Colonic mucosa (tissue), 4 donors: ENCODE measurements around the gene PARD3B. TPM values are rescaled to one million over a fixed set of nuclear protein-coding genes. Genes with fewer than 3 reads are reported as not detected.

ENCODE experiments used
- DNase-seq: peaks from one replicate; pipeline ENCODE4 v3.0.0-alpha.2; 2020
- H3K27ac ChIP-seq: fragments of 200-600 bp; one replicate; pipeline ENCODE4 v1.8.0; 2021
- H3K27me3 ChIP-seq: fragments of 200-600 bp; one replicate; pipeline ENCODE4 v1.8.0; 2021
- H3K36me3 ChIP-seq: fragments of 200-600 bp; one replicate; pipeline ENCODE4 v1.8.0; 2021
- H3K4me1 ChIP-seq: fragments of 200-600 bp; one replicate; pipeline ENCODE4 v1.8.0; 2021; ENCODE audit warnings: mild to moderate bottlenecking
- H3K4me3 ChIP-seq: fragments of 200-600 bp; one replicate; pipeline ENCODE4 v1.8.0; 2021
- H3K9ac ChIP-seq, 2 donors: one replicate each; pipeline ENCODE4 v1.7.0; 2013; ENCODE audit warnings: control low read depth in 2 of 2, low read depth in 2 of 2, low read length in 2 of 2
- H3K9me3 ChIP-seq: fragments of 200-600 bp; one replicate; pipeline ENCODE4 v1.8.0; 2021
- intact Hi-C: fragments of 100-400 bp; cut with DNase I; formaldehyde crosslinking; loops from one replicate; pipeline ENCODE4 v1.14.1; 2022
- total RNA-seq, 2 donors: library from RNA; stranded (reverse); fragmentation: NEBNext Ultra II Directional in 1 of 2; extraction: Animal tissue kit (Norgen Biotek cat#: 25700) in 1 of 2; gene quantifications; one replicate each; pipeline ENCODE4 v1.2.1, GENCODE V29; 2021
- TF ChIP-seq, protein P1 (sequence below): fragments of 200-600 bp; IDR thresholded peaks from one replicate; pipeline ENCODE4 v1.8.0; 2022; ENCODE audit warnings: antibody characterized with exemption, mild to moderate bottlenecking
- donor health status: healthy.
- donor health status: DM: no; HTN: no; CAD: no.
- donor health status: DM: no; HTN: no; CAD: no.

PARD3B gene
- total RNA-seq, 2 donors from 2014 or later: 20.0 to 24.2 TPM

GRCh38 chr2:204771721-204772120 lies 226.4 kb downstream of the PARD3B start:
- H3K9me3 ChIP-seq: no peaks in the 10 kb centered on the region
- H3K27me3 ChIP-seq: no peaks in the 10 kb centered on the region
- no peaks in the 10 kb centered on the region for H3K4me1 ChIP-seq
- no peak overlapping the region for H3K27ac ChIP-seq
- no peak for DNase-seq
- no peak overlapping the region for H3K4me3 ChIP-seq
- TF ChIP-seq, protein P1, sequence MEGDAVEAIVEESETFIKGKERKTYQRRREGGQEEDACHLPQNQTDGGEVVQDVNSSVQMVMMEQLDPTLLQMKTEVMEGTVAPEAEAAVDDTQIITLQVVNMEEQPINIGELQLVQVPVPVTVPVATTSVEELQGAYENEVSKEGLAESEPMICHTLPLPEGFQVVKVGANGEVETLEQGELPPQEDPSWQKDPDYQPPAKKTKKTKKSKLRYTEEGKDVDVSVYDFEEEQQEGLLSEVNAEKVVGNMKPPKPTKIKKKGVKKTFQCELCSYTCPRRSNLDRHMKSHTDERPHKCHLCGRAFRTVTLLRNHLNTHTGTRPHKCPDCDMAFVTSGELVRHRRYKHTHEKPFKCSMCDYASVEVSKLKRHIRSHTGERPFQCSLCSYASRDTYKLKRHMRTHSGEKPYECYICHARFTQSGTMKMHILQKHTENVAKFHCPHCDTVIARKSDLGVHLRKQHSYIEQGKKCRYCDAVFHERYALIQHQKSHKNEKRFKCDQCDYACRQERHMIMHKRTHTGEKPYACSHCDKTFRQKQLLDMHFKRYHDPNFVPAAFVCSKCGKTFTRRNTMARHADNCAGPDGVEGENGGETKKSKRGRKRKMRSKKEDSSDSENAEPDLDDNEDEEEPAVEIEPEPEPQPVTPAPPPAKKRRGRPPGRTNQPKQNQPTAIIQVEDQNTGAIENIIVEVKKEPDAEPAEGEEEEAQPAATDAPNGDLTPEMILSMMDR: no peak
- H3K9ac ChIP-seq: no peak overlapping the region
- intact Hi-C loops: no loop called here
- no peaks in the 10 kb centered on the region for H3K36me3 ChIP-seq

DNA sequence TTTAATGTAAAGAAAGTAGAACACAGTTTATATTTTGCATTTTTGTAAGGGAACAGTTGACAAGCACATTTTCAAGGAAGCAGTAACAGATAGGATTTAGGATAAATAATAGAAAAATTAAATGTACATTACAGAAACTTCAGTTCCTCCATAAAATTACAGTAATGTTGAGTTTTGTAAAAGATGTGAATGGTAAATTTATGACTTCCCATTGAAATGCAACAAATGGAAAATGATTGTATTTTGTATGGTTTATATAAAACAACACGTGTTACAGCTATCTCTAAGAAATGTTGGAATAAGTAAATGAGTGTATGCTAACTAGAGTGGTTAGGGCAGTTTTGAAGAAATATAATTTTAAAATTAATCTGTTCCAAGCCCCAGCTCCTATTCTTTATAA lies 227.3 kb downstream of the PARD3B start:
- intact Hi-C loops: no loop called here

DNA sequence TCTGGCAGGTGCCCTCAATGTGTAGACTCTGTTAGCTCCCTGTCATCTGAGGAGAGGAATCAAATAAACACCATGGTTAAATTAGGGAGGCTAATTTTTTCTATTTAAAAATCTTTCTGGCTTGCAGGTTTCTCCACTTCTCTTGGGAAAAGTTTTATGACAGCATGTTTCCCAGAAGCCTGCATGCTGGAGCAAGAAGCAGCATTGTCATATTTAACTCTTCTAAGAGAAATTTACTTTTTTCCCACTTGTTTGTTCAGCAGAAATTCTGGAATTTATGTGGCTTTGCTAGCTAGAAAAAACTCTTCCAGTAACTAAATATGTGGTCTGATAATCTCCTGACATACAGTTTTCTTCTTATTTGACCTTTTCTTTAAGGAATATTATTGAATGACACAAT lies 230.5 kb downstream of the PARD3B start:
- Histone ChIP-seq H3K4me3 (no peak overlapping the region), H3K4me1 (no peaks in the 10 kb centered on the region), H3K36me3 (no peaks in the 10 kb centered on the region), H3K27ac (no peak overlapping the region), H3K9ac (no peak overlapping the region), H3K27me3 (no peaks in the 10 kb centered on the region), H3K9me3 (no peaks in the 10 kb centered on the region)
- TF ChIP-seq, protein P1: no peak
- DNase-seq: no peak
- intact Hi-C loops: no loop called here

More for the DNA sequence above, 227.3 kb downstream of the PARD3B start:
- no peak overlapping the region for H3K27ac ChIP-seq
- no peaks in the 10 kb centered on the region for H3K27me3 ChIP-seq
- no peaks in the 10 kb centered on the region for H3K9me3 ChIP-seq
- H3K4me1 ChIP-seq: no peaks in the 10 kb centered on the region
- H3K9ac ChIP-seq: no peak overlapping the region
- DNase-seq: no peak
- no peak overlapping the region for H3K4me3 ChIP-seq
- TF ChIP-seq, protein P1: no peak
- no peaks in the 10 kb centered on the region for H3K36me3 ChIP-seq

DNA sequence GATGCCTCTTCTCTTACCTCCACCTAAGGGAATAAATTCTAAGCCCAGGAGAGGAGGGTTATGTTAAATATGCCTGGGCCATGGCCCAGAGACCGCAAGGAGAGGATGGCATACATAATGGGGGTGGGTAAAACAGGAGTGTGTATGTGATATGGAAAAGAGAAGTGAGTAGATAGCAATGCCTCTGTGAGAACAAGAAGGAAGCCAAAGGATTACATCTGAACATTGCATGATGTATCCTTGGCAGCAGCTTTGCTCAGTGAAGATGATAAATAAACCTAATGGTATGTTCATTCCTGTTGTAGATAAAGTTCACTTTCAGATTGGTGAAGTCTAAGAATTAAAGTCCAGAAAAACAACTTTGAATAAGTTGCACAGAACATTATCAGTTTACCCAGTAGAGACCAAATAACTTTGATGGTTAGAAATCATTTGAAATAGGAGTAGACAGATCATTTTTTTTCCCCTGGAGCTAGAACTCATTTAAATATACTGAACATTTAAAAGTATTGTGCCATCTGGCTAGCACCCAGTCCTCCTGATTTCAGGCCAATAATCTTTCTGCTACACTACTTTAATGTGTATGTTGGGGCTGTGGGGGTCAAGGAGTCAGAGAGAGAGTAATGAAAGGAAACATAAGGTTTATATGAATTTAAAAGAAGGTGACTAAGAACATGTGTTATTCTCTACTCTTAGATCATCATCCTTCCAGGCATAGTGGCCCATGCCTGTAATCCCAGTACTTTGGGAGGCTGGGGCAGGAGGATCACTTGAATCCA lies 231.7 kb downstream of the PARD3B start:
- TF ChIP-seq, protein P1: no peak
- no peaks in the 10 kb centered on the region for H3K36me3 ChIP-seq
- no peaks in the 10 kb centered on the region for H3K4me1 ChIP-seq
- H3K27me3 ChIP-seq: no peaks in the 10 kb centered on the region
- no peak for DNase-seq
- no peak overlapping the region for H3K4me3 ChIP-seq
- H3K27ac ChIP-seq: no peak overlapping the region
- H3K9ac ChIP-seq: no peak overlapping the region
- H3K9me3 ChIP-seq: no peaks in the 10 kb centered on the region
- intact Hi-C loops: no loop called here

DNA sequence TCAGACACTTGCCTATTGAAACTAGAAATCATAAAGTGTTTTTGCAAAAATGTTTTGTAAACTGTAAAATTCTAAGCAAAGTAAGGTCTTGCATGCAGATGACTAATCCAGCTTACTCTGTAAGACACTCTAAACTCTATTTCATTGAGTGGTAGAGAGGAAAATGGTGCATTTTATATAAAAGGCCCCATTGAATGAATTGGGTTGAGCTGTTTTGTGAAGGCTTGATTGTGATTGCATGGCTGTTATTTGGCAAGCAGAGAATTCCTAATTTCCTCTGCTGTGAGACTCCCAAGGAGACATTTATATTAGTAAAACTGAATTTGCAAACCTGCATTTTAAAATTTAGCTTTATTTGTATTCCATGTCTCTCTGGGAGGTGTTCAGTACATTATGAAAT lies 234.5 kb downstream of the PARD3B start:
- intact Hi-C loops: no loop called here

More for the DNA sequence above, 234.5 kb downstream of the PARD3B start:
- H3K9me3 ChIP-seq: no peaks in the 10 kb centered on the region
- TF ChIP-seq, protein P1: no peak
- H3K27ac ChIP-seq: no peak overlapping the region
- H3K4me3 ChIP-seq: no peak overlapping the region
- DNase-seq: no peak
- no peaks in the 10 kb centered on the region for H3K36me3 ChIP-seq
- H3K4me1 ChIP-seq: no peaks in the 10 kb centered on the region
- H3K27me3 ChIP-seq: no peaks in the 10 kb centered on the region
- no peak overlapping the region for H3K9ac ChIP-seq
